H1 (cell line): Measurements from ENCODE around the gene TNNI2. TPM values are rescaled to one million over a fixed set of nuclear protein-coding genes. Genes with fewer than 3 reads are reported as not detected.

ENCODE experiments used
- ATF2 ChIP-seq: IDR thresholded peaks from 2 replicates; pipeline ENCODE4 v1.6.1; 2012; ENCODE audit warnings: low read length, inconsistent platforms
- BCL11A ChIP-seq, 2 experiments: IDR thresholded peaks; one replicate each; pipeline ENCODE4 v1.6.1; 2011; ENCODE audit warnings: low read depth in 2 of 2, low read length in 2 of 2, mild to moderate bottlenecking in 2 of 2
- BRCA1 ChIP-seq: IDR thresholded peaks from 2 replicates; pipeline ENCODE4 v1.6.1; 2012; ENCODE audit warnings: low read depth, low read length, improper control_type of control experiment
- CBX5 ChIP-seq: fragments of 300-800, 300-1000 bp; sonication (generic); IDR thresholded peaks from 2 replicates; pipeline ENCODE4 v1.7.1; 2016; ENCODE audit warnings: antibody characterized with exemption, low read length, low read depth
- CHD2 ChIP-seq: IDR thresholded peaks from 2 replicates; pipeline ENCODE4 v1.6.1; 2012; ENCODE audit warnings: low read length, improper control_type of control experiment
- CTBP2 ChIP-seq: IDR thresholded peaks from 2 replicates; pipeline ENCODE4 v1.7.0; 2011; ENCODE audit warnings: borderline replicate concordance, mild to moderate bottlenecking, moderate library complexity, mixed read lengths, low read length; ENCODE audit not compliant: insufficient read depth, insufficient read length
- FOSL1 ChIP-seq: IDR thresholded peaks from 2 replicates; pipeline ENCODE4 v1.6.1; 2011; ENCODE audit warnings: mild to moderate bottlenecking, low read depth, low read length, moderate library complexity; ENCODE audit not compliant: insufficient read depth
- GABPA ChIP-seq: IDR thresholded peaks from 2 replicates; pipeline ENCODE4 v1.6.1; 2011; ENCODE audit warnings: mild to moderate bottlenecking, low read length, moderate library complexity, borderline replicate concordance; ENCODE audit not compliant: insufficient read depth
- HDAC2 ChIP-seq, 2 experiments: fragments of 300-600 bp in 1 of 2; sonication (generic) in 1 of 2; IDR thresholded peaks; 2 replicates each; pipeline ENCODE4 v1.6.1; 2011 to 2012; ENCODE audit warnings: low read depth in 2 of 2, low read length in 2 of 2, mild to moderate bottlenecking in 2 of 2, moderate library complexity in 2 of 2, borderline replicate concordance in 1 of 2, inconsistent platforms in 1 of 2
- MAFK ChIP-seq: IDR thresholded peaks from 2 replicates; pipeline ENCODE4 v1.6.1; 2012; ENCODE audit warnings: low read depth, mild to moderate bottlenecking, improper control_type of control experiment, low read length
- MAX ChIP-seq: IDR thresholded peaks from 2 replicates; pipeline ENCODE4 v1.6.1; 2012; ENCODE audit warnings: inconsistent platforms
- PHF8 ChIP-seq: fragments of 200-600 bp; sonication (generic); conservative IDR thresholded peaks from 2 replicates; pipeline ENCODE4 v1.7.1; 2012; ENCODE audit warnings: low read depth, mild to moderate bottlenecking, inconsistent platforms, low read length, moderate library complexity
- RBBP5 ChIP-seq: IDR thresholded peaks from 2 replicates; pipeline ENCODE4 v1.7.1; 2012; ENCODE audit warnings: low read depth, mild to moderate bottlenecking, inconsistent platforms, low read length, moderate library complexity, borderline replicate concordance
- SIX5 ChIP-seq: IDR thresholded peaks from 2 replicates; pipeline ENCODE4 v1.6.1; 2011; ENCODE audit warnings: mild to moderate bottlenecking, low read depth, low read length
- SP2 ChIP-seq: IDR thresholded peaks from 2 replicates; pipeline ENCODE4 v1.6.1; 2012; ENCODE audit warnings: mild to moderate bottlenecking, low read length, inconsistent platforms
- TBP ChIP-seq: IDR thresholded peaks from 2 replicates; pipeline ENCODE4 v1.6.1; 2011; ENCODE audit warnings: low read depth, low read length, improper control_type of control experiment
- TCF12 ChIP-seq: IDR thresholded peaks from 2 replicates; pipeline ENCODE4 v1.6.1; 2011; ENCODE audit warnings: low read depth, mild to moderate bottlenecking, low read length
- TEAD4 ChIP-seq: IDR thresholded peaks from 2 replicates; pipeline ENCODE4 v1.6.1; 2012; ENCODE audit warnings: low read depth, low read length, inconsistent platforms, mixed read lengths
- USF2 ChIP-seq: IDR thresholded peaks from 2 replicates; pipeline ENCODE4 v1.6.1; 2011; ENCODE audit warnings: low read length, improper control_type of control experiment
- YY1 ChIP-seq: IDR thresholded peaks from 2 replicates; pipeline ENCODE4 v1.6.1; 2011; ENCODE audit warnings: low read depth, mild to moderate bottlenecking, low read length
- ZNF274 ChIP-seq: IDR thresholded peaks from 2 replicates; pipeline ENCODE4 v1.7.0; 2012; ENCODE audit warnings: low read length, borderline replicate concordance; ENCODE audit errors: extremely low read depth
- polyA plus RNA-seq, 7 experiments: library from polyadenylated mRNA; depleted of rRNA in 3 of 7; stranded (reverse) in 5 of 7; unstranded in 2 of 7; fragments of >200 nt in 5 of 7; fragments of 200-250 nt in 2 of 7; gene quantifications; 1 replicate in 5 of 7; 2 replicates in 1 of 7; 4 replicates in 1 of 7; pipeline versions ENCODE4 v1.2.1 to v1.2.3, GENCODE V29; 2011 to 2013; ENCODE audit warnings: missing spikeins in 2 of 7, mixed read lengths in 2 of 7
- total RNA-seq: library from RNA; stranded (reverse); fragmentation: NEBNext Ultra II Directional; extraction: Animal tissue kit (Norgen Biotek cat#: 25700); gene quantifications from 2 replicates; pipeline ENCODE4 v1.2.1, GENCODE V29; 2021

TNNI2 gene
- total and polyA plus RNA-seq, 2 of the 8 experiments (the other 6 are each of a cell fraction or from before 2014, with no cell fraction given) = not detected

GRCh38 chr11:1825039-1825740 is 13.6 kb upstream of the TNNI2 start (continued):
- TF ChIP-seq HDAC2 (IDR thresholded peaks at IDR 0.05; ENCODE audit: borderline replicate concordance in 1 of 2, low read depth in 2 of 2, low read length in 2 of 2) (0 out of 4 replicates have a peak, but pooled peaks of 1 of the 2 experiments have one; percentile 20), BRCA1 (no peak), SP2 (no peak), USF2 (no peak), YY1 (peak; percentile 67; the same call in 1 of the 2 replicates), MAX (peak; percentile 58; the same call in 1 of the 2 replicates), PHF8 (no peak), BCL11A (IDR thresholded peaks at IDR 0.05; ENCODE audit: low read depth in 2 of 2, low read length in 2 of 2) (no peak), MAFK (no peak), ZNF274 (no peak), FOSL1 (no peak), CTBP2 (no peak), CBX5 (no peak), RBBP5 (no peak), TCF12 (no peak), CHD2 (0 out of 2 replicates have a peak, but pooled peaks have one; percentile 21), TEAD4 (no peak), GABPA (peak; percentile 82; the same call in 1 of the 2 replicates), TBP (no peak), SIX5 (no peak), ATF2 (no peak)
